HepG2 (cell line): ENCODE results near the gene CXADR. TPM values are rescaled to one million over a fixed set of nuclear protein-coding genes. Genes with fewer than 3 reads are reported as not detected.
A peak's percentile ranks its signal among the peaks of the same experiment; 100 is the strongest.

Experiments
- ATAC-seq: fragments of 200-7000 bp; cut with Tn5 transposase; 3 replicates; pipeline ENCODE4 v1.9.1; 2020; ENCODE audit warnings: mild to moderate bottlenecking, moderate library complexity
- BruUV-seq: library from RNA; stranded (reverse); fragments of 400-500 nt; replicated peaks from 2 replicates; lab custom pipeline; 2021; lab: Mats Ljungman, UMichigan
- CTCF ChIA-PET: fragments of 300-600 bp; formaldehyde crosslinking; extraction: SDS; loops from one replicate; lab custom pipeline; 2021; ENCODE audit warnings: low total read pairs, inconsistent platforms, low intra/inter-chr PET ratio; lab: Yijun Ruan, JAX
- POLR2A ChIA-PET: fragments of 350-600 bp; sonication (Branson Sonifier 250); formaldehyde crosslinking; loops from one replicate; lab custom pipeline; 2020; ENCODE audit warnings: antibody characterized with exemption, inconsistent platforms; lab: Yijun Ruan, JAX
- DNase-seq: peaks from one replicate; pipeline ENCODE4 v3.0.0-alpha.2; 2015; ENCODE audit warnings: low spot score
- FAIRE-seq: peaks from 3 replicates; lab custom pipeline; 2011; peaks lifted over from hg19 to GRCh38; lab: Jason Lieb, UNC
- H2AFZ ChIP-seq: one replicate; pipeline ENCODE4 v1.6.1; 2011; ENCODE audit warnings: low read length, inconsistent platforms
- H3K27ac ChIP-seq: fragments of 300-600 bp; 3 replicates; pipeline ENCODE4 v1.8.0; 2011; ENCODE audit warnings: mixed run types, mild to moderate bottlenecking, mixed read lengths, low read length, inconsistent platforms; ENCODE audit not compliant: insufficient read depth; ENCODE audit errors: extremely low read length
- H3K27me3 ChIP-seq, 2 experiments: fragments of 200-600 bp in 1 of 2; 2 replicates in 1 of 2; 3 replicates in 1 of 2; pipeline versions ENCODE4 v1.6.0 to v1.8.0; 2011; ENCODE audit warnings: low read length in 2 of 2, mild to moderate bottlenecking in 2 of 2, moderate library complexity in 2 of 2, inconsistent platforms in 1 of 2; ENCODE audit not compliant: insufficient read depth in 2 of 2, control insufficient read depth in 1 of 2
- H3K36me3 ChIP-seq, 2 experiments: fragments of 200-600 bp in 1 of 2; replicated peaks in 1 of 2; 2 replicates in 1 of 2; 3 replicates in 1 of 2; pipeline versions ENCODE4 v1.5.1 to v1.8.0; 2011; ENCODE audit warnings: low read length in 2 of 2, inconsistent platforms in 1 of 2; ENCODE audit not compliant: insufficient read depth in 2 of 2, control insufficient read depth in 1 of 2
- H3K4me1 ChIP-seq: 2 replicates; pipeline ENCODE4 v1.5.1; 2012; ENCODE audit warnings: low read length, inconsistent platforms; ENCODE audit not compliant: insufficient read depth
- H3K4me2 ChIP-seq: 2 replicates; pipeline ENCODE4 v1.6.0; 2011; ENCODE audit warnings: low read depth, low read length, inconsistent platforms
- H3K4me3 ChIP-seq, 3 experiments: fragments of 200-600 bp in 1 of 3; sonication (generic), shearing (Covaris generic) in 1 of 3; replicated peaks in 1 of 3; 2 replicates each; pipeline ENCODE4 v1.5.1; 2011 to 2016; ENCODE audit warnings: low read length in 3 of 3, inconsistent platforms in 2 of 3, low read depth in 2 of 3, mild to moderate bottlenecking in 2 of 3, control low read depth in 1 of 3, mixed read lengths in 1 of 3; ENCODE audit not compliant: insufficient read depth in 1 of 3
- H3K79me2 ChIP-seq: one replicate; pipeline ENCODE4 v1.6.1; 2011; ENCODE audit warnings: low read length, inconsistent platforms; ENCODE audit not compliant: insufficient read depth
- H3K9ac ChIP-seq: 2 replicates; pipeline ENCODE4 v1.6.0; 2011; ENCODE audit warnings: mild to moderate bottlenecking, low read depth, low read length, inconsistent platforms; ENCODE audit not compliant: insufficient read depth
- H3K9me3 ChIP-seq: 2 replicates; pipeline ENCODE4 v1.5.1; 2012; ENCODE audit warnings: mild to moderate bottlenecking, low read length
- H4K20me1 ChIP-seq: 2 replicates; pipeline ENCODE4 v1.6.0; 2011; ENCODE audit warnings: inconsistent platforms, mild to moderate bottlenecking, low read length, moderate library complexity; ENCODE audit not compliant: insufficient read depth
- ASH2L ChIP-seq: fragments of 300-600, 200-600 bp; sonication (generic); IDR thresholded peaks from 2 replicates; pipeline ENCODE4 v1.7.0; 2017; ENCODE audit warnings: low read depth, mild to moderate bottlenecking, moderate library complexity, mixed read lengths, low read length; ENCODE audit not compliant: insufficient read length
- KLF13 ChIP-seq: sonication (generic); formaldehyde crosslinking; IDR thresholded peaks from 2 replicates; pipeline ENCODE4 v1.4.0; 2020; ENCODE audit warnings: mild to moderate bottlenecking, missing genetic modification reagents
- RARA ChIP-seq: IDR thresholded peaks from 2 replicates; pipeline ENCODE4 v1.6.1; 2016; ENCODE audit warnings: missing genetic modification reagents, missing compliant biosample characterization
- RBM22 ChIP-seq: fragments of 200-400 bp; formaldehyde crosslinking; optimal IDR thresholded peaks from 2 replicates; pipeline ENCODE3; 2017; ENCODE audit warnings: mild to moderate bottlenecking, low read length, moderate library complexity
- TERF1 ChIP-seq: sonication (generic); formaldehyde crosslinking; IDR thresholded peaks from 2 replicates; pipeline ENCODE4 v1.8.0; 2022; ENCODE audit warnings: mild to moderate bottlenecking, missing genetic modification reagents, moderate library complexity
- ZNF12 ChIP-seq: sonication (generic); formaldehyde crosslinking; IDR thresholded peaks from 2 replicates; pipeline ENCODE4 v1.5.0; 2020; ENCODE audit warnings: missing genetic modification reagents
- ZNF546 ChIP-seq: sonication (generic); formaldehyde crosslinking; conservative IDR thresholded peaks from 2 replicates; pipeline ENCODE4 v1.8.1; 2023; ENCODE audit warnings: mild to moderate bottlenecking, missing genetic modification reagents
- ZNF577 ChIP-seq: sonication (generic); formaldehyde crosslinking; IDR thresholded peaks from 2 replicates; pipeline ENCODE4 v1.4.0; 2020; ENCODE audit warnings: mild to moderate bottlenecking, low read depth, missing genetic modification reagents, borderline replicate concordance
- ZZZ3 ChIP-seq: sonication (generic); formaldehyde crosslinking; IDR thresholded peaks from 2 replicates; pipeline ENCODE4 v1.4.0; 2020; ENCODE audit warnings: missing genetic modification reagents, mild to moderate bottlenecking, borderline replicate concordance
- WGBS: methylation state at CpG from one replicate; pipeline ENCODE4 v1.1.6; 2017; ENCODE audit warnings: low lambda C conversion rate; 5-methylcytosine and 5-hydroxymethylcytosine counted together
- in situ Hi-C: cut with HindIII; loops from 2 replicates; pipeline ENCODE4 v1.10.0; 2017; ENCODE audit warnings: low pct_unique_long_range_greater_than_20kb; ENCODE audit not compliant: extremely low pct_ligation_motif_present
- intact Hi-C: fragments of 100-400 bp; cut with micrococcal nuclease; formaldehyde crosslinking; loops from one replicate; pipeline ENCODE4 v1.10.0; 2022; ENCODE audit not compliant: unreplicated experiment
- polyA plus RNA-seq, 8 experiments: library from polyadenylated mRNA; depleted of rRNA in 3 of 8; stranded (reverse) in 7 of 8; unstranded in 1 of 8; fragments of >200 nt; fragmentation: Illumina TruSeq in 4 of 8; extraction: Trizol in 4 of 8; gene quantifications; 2 replicates each; pipeline versions ENCODE4 v1.2.1 to v1.2.3, GENCODE V29; 2011 to 2016; ENCODE audit warnings: low read depth in 4 of 8, missing spikeins in 1 of 8, mixed read lengths in 1 of 8; ENCODE audit not compliant: insufficient read depth in 1 of 8
- total RNA-seq, 5 experiments: library from RNA; depleted of rRNA; stranded (reverse); fragments of >200 nt; fragmentation: Illumina TruSeq; extraction: Trizol; gene quantifications; 2 replicates each; pipeline ENCODE4 v1.2.3, GENCODE V29; 2016; ENCODE audit warnings: low read depth in 1 of 5

CXADR gene
- total and polyA plus RNA-seq, 2 of the 13 experiments (the other 11 are each of a cell fraction or from before 2014, with no cell fraction given): 86.8 to 110 TPM

DNA sequence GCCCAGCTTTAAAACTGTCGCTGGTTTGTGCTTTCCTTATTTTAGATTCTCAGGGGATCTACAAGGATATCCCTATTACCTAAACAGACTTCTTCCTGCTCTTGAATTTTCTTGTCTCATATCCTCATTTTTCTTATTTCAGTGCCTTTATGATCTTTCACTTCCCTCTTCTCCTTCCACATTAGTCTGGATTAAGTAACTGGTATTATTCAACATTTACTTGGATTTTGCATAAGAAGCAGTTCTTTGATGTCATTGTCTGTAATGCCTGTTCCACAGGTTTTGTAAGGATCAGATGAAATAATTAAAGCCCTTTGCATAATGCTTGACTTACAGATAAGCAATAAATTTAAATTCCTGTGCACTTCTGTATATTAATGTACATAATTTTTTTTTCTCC, 26.5 kb downstream of the CXADR start:
- Histone ChIP-seq H3K27ac (no peak overlapping the region), H3K9ac (no peak overlapping the region), H3K79me2 (peaks cover 91% of the 10 kb centered on the region), H2AFZ (no peak overlapping the region), H3K4me3 (no peak overlapping the region), H3K4me2 (no peak overlapping the region), H3K27me3 (no peaks in the 10 kb centered on the region), H3K4me1 (peaks cover 100% of the 10 kb centered on the region), H4K20me1 (peaks cover 84% of the 10 kb centered on the region), H3K9me3 (no peaks in the 10 kb centered on the region), H3K36me3 (peaks cover 4 to 14% of the 10 kb centered on the region in 2 experiments; a peak in 4 of 5 replicates)
- no peak for TF ChIP-seq ASH2L
- no peak for TF ChIP-seq RARA
- no peak for TF ChIP-seq ZNF546 (CRISPR knock-in tag)
- ChIA-PET POLR2A (interaction anchor here (4.4 kb wide), 1 partner anchor 28 kb away, joined by 17 read pairs; the partner anchor contains the start of gene CXADR), CTCF (no interaction called here)
- ATAC-seq (no peak), FAIRE-seq (no peak), DNase-seq (no peak)
- in situ Hi-C loops (no loop called here), intact Hi-C loops (no loop called here)
- no TSS peak for BruUV-seq
- WGBS: 100% methylated on average over 1 of the region's 1 CpG

- no TSS peak for BruUV-seq
- in situ Hi-C loops: no loop called here
- Histone ChIP-seq H3K79me2 (peaks cover 91% of the 10 kb centered on the region), H4K20me1 (peaks cover 84% of the 10 kb centered on the region), H3K9ac (no peak overlapping the region), H3K4me3 (no peak overlapping the region), H3K27ac (no peak overlapping the region), H3K27me3 (no peaks in the 10 kb centered on the region), H3K4me1 (peaks cover 100% of the 10 kb centered on the region), H3K4me2 (no peak overlapping the region), H2AFZ (no peak overlapping the region), H3K36me3 (peaks cover 6 to 14% of the 10 kb centered on the region in 2 experiments; a peak in 4 of 5 replicates), H3K9me3 (no peaks in the 10 kb centered on the region)
- 97% methylated on average over 9 of the region's 9 CpGs for WGBS
- intact Hi-C loops: no loop called here
- FAIRE-seq: no peak
- no peak for DNase-seq
- ChIA-PET POLR2A (no interaction called here), CTCF (no interaction called here)
- no peak for ATAC-seq
- TF ChIP-seq ZZZ3 (CRISPR knock-in tag) (no peak), RBM22 (peak; percentile 26), TERF1 (CRISPR knock-in tag) (no peak), ZNF577 (CRISPR knock-in tag) (no peak), ZNF12 (peak; percentile 99), KLF13 (no peak)
Observed at GRCh38 chr21:17539743-17540341, 27.0 kb downstream of the CXADR start.
